ENCODE results near the gene RAB19.
A peak's percentile ranks its signal among the peaks of the same experiment; 100 is the strongest.

RAB19 gene

DNA sequence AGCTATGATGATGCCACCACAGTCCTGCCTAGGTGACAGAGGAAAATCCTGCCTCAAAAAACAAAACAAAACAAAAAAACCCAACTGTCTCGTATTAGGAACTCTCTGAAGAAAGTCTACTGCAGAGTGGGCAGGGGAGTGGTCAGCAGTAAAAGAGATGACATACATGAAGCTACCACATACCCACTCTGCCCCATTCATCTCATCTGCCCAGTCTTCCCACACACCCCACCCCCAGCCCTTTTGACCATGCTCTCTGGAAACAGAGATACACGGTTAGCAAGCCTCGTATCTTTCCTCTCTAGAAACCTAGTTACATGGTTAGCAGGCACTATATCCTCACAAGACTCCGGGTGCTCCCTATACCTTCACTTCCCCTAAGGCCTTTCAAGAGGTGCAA lies 13.8 kb upstream of the RAB19 start:
- Histone ChIP-seq H3K9ac (ENCODE audit: low read length) (no peak overlapping the region), H3K18ac (ENCODE audit: low read depth in 1 of 2, low read length in 2 of 2) (no peak overlapping the region), H3K79me1 (replicated peaks; ENCODE audit: low read length, poor library complexity, severe bottlenecking) (peaks cover 26% of the 10 kb centered on the region), H3K27me3 (ENCODE audit: control insufficient read depth in 1 of 2, insufficient read depth in 1 of 2, low read length in 2 of 2) (no peaks in the 10 kb centered on the region), H4K91ac (ENCODE audit: low read length) (no peak overlapping the region), H3K4ac (ENCODE audit: low read depth in 1 of 2, low read length in 2 of 2) (no peak overlapping the region), H3K14ac (ENCODE audit: low read length in 2 of 2) (no peak overlapping the region), H2BK12ac (ENCODE audit: low read length in 2 of 2) (no peak overlapping the region), H3K4me1 (ENCODE audit: control insufficient read depth, insufficient read depth, low read depth, low read length) (peaks cover 15% of the 10 kb centered on the region), H3K9me3 (ENCODE audit: control insufficient read depth, low read length) (no peaks in the 10 kb centered on the region), H4K8ac (ENCODE audit: low read length) (no peak overlapping the region), H2BK5ac (ENCODE audit: low read depth, low read length, poor library complexity, severe bottlenecking) (no peak overlapping the region), H2AFZ (ENCODE audit: low read depth, low read length) (no peak overlapping the region), H3K23ac (ENCODE audit: low read length in 2 of 2) (no peak overlapping the region), H3K4me2 (ENCODE audit: low read length, poor library complexity, severe bottlenecking) (no peak overlapping the region), H2BK15ac (ENCODE audit: low read depth, poor library complexity, severe bottlenecking) (no peak overlapping the region), H3K27ac (ENCODE audit: low read length, poor library complexity, severe bottlenecking) (no peak overlapping the region), H3K36me3 (ENCODE audit: control insufficient read depth in 1 of 2, insufficient read depth in 2 of 2, low read depth in 1 of 2, low read length in 2 of 2) (peaks cover 4 to 12% of the 10 kb centered on the region in 2 experiments), H2AK5ac (ENCODE audit: low read length, severe bottlenecking) (no peak overlapping the region), H2BK120ac (ENCODE audit: low read depth, low read length) (no peak overlapping the region), H3K4me3 (ENCODE audit: insufficient read depth in 1 of 2, low read depth in 1 of 2, low read length in 2 of 2) (no peak overlapping the region)
- no peak for DNase-seq
- WGBS = 91% methylated on average over 4 of the region's 4 CpGs

GRCh38 chr7:140390466-140391190 lies 13.2 kb upstream of the RAB19 start:
- peak overlapping the region; percentile 40 for H3K4me2 ChIP-seq (ENCODE audit: low read length, poor library complexity, severe bottlenecking)
- no peak overlapping the region for H2AK5ac ChIP-seq (ENCODE audit: low read length, severe bottlenecking)
- H2BK120ac ChIP-seq (ENCODE audit: low read depth, low read length) = no peak overlapping the region
- H2AFZ ChIP-seq (ENCODE audit: low read depth, low read length) = no peak overlapping the region
- H4K8ac ChIP-seq (ENCODE audit: low read length) = no peak overlapping the region
- no peak overlapping the region for H3K14ac ChIP-seq (ENCODE audit: low read length in 2 of 2)
- peaks cover 4 to 12% of the 10 kb centered on the region in 2 experiments for H3K36me3 ChIP-seq (ENCODE audit: control insufficient read depth in 1 of 2, insufficient read depth in 2 of 2, low read depth in 1 of 2, low read length in 2 of 2)
- peak overlapping the region in 1 of 2 experiments; percentile 14 for H3K23ac ChIP-seq (ENCODE audit: low read length in 2 of 2)
- DNase-seq = peak; percentile 47
- no peaks in the 10 kb centered on the region for H3K27me3 ChIP-seq (ENCODE audit: control insufficient read depth in 1 of 2, insufficient read depth in 1 of 2, low read length in 2 of 2)
- H3K27ac ChIP-seq (ENCODE audit: low read length, poor library complexity, severe bottlenecking) = peak overlapping the region; percentile 20
- H3K18ac ChIP-seq (ENCODE audit: low read depth in 1 of 2, low read length in 2 of 2) = no peak overlapping the region
- H2BK15ac ChIP-seq (ENCODE audit: low read depth, poor library complexity, severe bottlenecking) = no peak overlapping the region
- peaks cover 15% of the 10 kb centered on the region for H3K4me1 ChIP-seq (ENCODE audit: control insufficient read depth, insufficient read depth, low read depth, low read length)
- no peak overlapping the region for H2BK12ac ChIP-seq (ENCODE audit: low read length in 2 of 2)
- H3K79me1 ChIP-seq (replicated peaks; ENCODE audit: low read length, poor library complexity, severe bottlenecking) = peaks cover 26% of the 10 kb centered on the region
- 97% methylated on average over 8 of the region's 8 CpGs for WGBS
- H3K4ac ChIP-seq (ENCODE audit: low read depth in 1 of 2, low read length in 2 of 2) = no peak overlapping the region
- no peaks in the 10 kb centered on the region for H3K9me3 ChIP-seq (ENCODE audit: control insufficient read depth, low read length)
- H3K9ac ChIP-seq (ENCODE audit: low read length) = peak overlapping the region; percentile 9
- H3K4me3 ChIP-seq (ENCODE audit: insufficient read depth in 1 of 2, low read depth in 1 of 2, low read length in 2 of 2) = no peak overlapping the region
- no peak overlapping the region for H2BK5ac ChIP-seq (ENCODE audit: low read depth, low read length, poor library complexity, severe bottlenecking)
- H4K91ac ChIP-seq (ENCODE audit: low read length) = no peak overlapping the region

DNA sequence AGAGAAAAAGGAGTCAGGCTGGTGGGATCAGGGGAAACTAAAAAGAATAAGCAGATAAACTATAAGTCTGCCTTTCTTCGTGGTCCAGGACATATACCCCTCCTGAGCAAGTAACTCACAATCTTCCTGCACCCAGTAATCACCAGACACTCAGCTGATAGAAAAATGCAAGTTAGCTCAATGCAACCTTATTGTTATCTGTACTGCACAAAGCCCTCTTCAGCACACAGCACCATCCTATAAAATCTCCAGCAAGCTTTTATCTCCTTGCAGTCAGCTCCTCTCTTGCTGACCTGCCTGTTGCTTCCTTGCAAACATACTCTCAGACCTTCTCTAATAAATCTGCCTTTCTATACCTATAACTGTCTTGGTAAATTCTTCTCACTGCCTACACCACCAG lies 12.2 kb upstream of the RAB19 start:
- Histone ChIP-seq H3K27me3 (ENCODE audit: control insufficient read depth in 1 of 2, insufficient read depth in 1 of 2, low read length in 2 of 2) (no peaks in the 10 kb centered on the region), H2BK5ac (ENCODE audit: low read depth, low read length, poor library complexity, severe bottlenecking) (no peak overlapping the region), H3K23ac (ENCODE audit: low read length in 2 of 2) (no peak overlapping the region), H2AFZ (ENCODE audit: low read depth, low read length) (no peak overlapping the region), H3K18ac (ENCODE audit: low read depth in 1 of 2, low read length in 2 of 2) (no peak overlapping the region), H3K4ac (ENCODE audit: low read depth in 1 of 2, low read length in 2 of 2) (no peak overlapping the region), H2AK5ac (ENCODE audit: low read length, severe bottlenecking) (no peak overlapping the region), H4K8ac (ENCODE audit: low read length) (no peak overlapping the region), H3K14ac (ENCODE audit: low read length in 2 of 2) (no peak overlapping the region), H2BK12ac (ENCODE audit: low read length in 2 of 2) (no peak overlapping the region), H3K9ac (ENCODE audit: low read length) (no peak overlapping the region), H4K91ac (ENCODE audit: low read length) (no peak overlapping the region), H3K27ac (ENCODE audit: low read length, poor library complexity, severe bottlenecking) (no peak overlapping the region), H3K4me3 (ENCODE audit: insufficient read depth in 1 of 2, low read depth in 1 of 2, low read length in 2 of 2) (no peak overlapping the region), H3K36me3 (ENCODE audit: control insufficient read depth in 1 of 2, insufficient read depth in 2 of 2, low read depth in 1 of 2, low read length in 2 of 2) (peaks cover under 1 to 7% of the 10 kb centered on the region in 2 experiments), H3K4me1 (ENCODE audit: control insufficient read depth, insufficient read depth, low read depth, low read length) (peaks cover 17% of the 10 kb centered on the region), H2BK15ac (ENCODE audit: low read depth, poor library complexity, severe bottlenecking) (no peak overlapping the region), H2BK120ac (ENCODE audit: low read depth, low read length) (no peak overlapping the region), H3K79me1 (replicated peaks; ENCODE audit: low read length, poor library complexity, severe bottlenecking) (peaks cover 22% of the 10 kb centered on the region), H3K4me2 (ENCODE audit: low read length, poor library complexity, severe bottlenecking) (no peak overlapping the region), H3K9me3 (ENCODE audit: control insufficient read depth, low read length) (no peaks in the 10 kb centered on the region)
- no peak for DNase-seq
- WGBS = 100% methylated on average over 1 of the region's 1 CpG

DNA sequence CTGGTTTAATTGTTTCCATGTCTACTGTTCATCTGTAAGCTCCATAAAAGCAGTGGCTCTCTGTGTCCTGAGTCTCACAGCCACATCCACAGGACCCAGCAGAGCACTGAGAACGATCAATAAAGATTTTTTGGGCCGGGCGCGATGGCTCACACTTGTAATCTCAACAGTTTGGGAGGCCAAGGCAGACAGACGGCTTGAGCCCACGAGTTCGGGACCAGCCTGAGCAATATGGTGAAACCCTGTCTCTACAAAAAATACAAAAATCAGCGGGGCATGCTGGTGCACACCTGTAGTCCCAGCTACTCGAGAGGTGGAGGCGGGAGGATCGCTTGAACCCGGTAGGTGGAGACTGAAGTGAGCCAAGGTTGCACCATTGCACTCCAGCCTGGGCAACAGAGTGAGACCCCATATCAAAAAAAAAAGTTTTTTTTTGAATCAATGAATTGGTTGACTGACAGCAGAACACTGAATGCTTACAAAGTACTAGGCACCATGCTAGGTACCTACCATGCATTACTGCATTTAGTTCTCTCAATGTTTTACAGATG lies 10.0 kb upstream of the RAB19 start:
- H2BK120ac ChIP-seq (ENCODE audit: low read depth, low read length) = no peak overlapping the region
- H2BK12ac ChIP-seq (ENCODE audit: low read length in 2 of 2) = no peak overlapping the region
- H3K36me3 ChIP-seq (ENCODE audit: control insufficient read depth in 1 of 2, insufficient read depth in 2 of 2, low read depth in 1 of 2, low read length in 2 of 2) = peaks cover 0 to 5% of the 10 kb centered on the region in 2 experiments
- H3K4ac ChIP-seq (ENCODE audit: low read depth in 1 of 2, low read length in 2 of 2) = no peak overlapping the region
- H4K91ac ChIP-seq (ENCODE audit: low read length) = no peak overlapping the region
- H4K8ac ChIP-seq (ENCODE audit: low read length) = no peak overlapping the region
- H3K27ac ChIP-seq (ENCODE audit: low read length, poor library complexity, severe bottlenecking) = no peak overlapping the region
- 97% methylated on average over 12 of the region's 12 CpGs for WGBS
- peaks cover 24% of the 10 kb centered on the region for H3K4me1 ChIP-seq (ENCODE audit: control insufficient read depth, insufficient read depth, low read depth, low read length)
- no peak overlapping the region for H3K4me2 ChIP-seq (ENCODE audit: low read length, poor library complexity, severe bottlenecking)
- H3K27me3 ChIP-seq (ENCODE audit: control insufficient read depth in 1 of 2, insufficient read depth in 1 of 2, low read length in 2 of 2) = no peaks in the 10 kb centered on the region
- no peak overlapping the region for H3K4me3 ChIP-seq (ENCODE audit: insufficient read depth in 1 of 2, low read depth in 1 of 2, low read length in 2 of 2)
- H2AK5ac ChIP-seq (ENCODE audit: low read length, severe bottlenecking) = no peak overlapping the region
- H3K79me1 ChIP-seq (replicated peaks; ENCODE audit: low read length, poor library complexity, severe bottlenecking) = peaks cover 18% of the 10 kb centered on the region
- no peak overlapping the region for H2BK15ac ChIP-seq (ENCODE audit: low read depth, poor library complexity, severe bottlenecking)
- H3K9ac ChIP-seq (ENCODE audit: low read length) = no peak overlapping the region
- no peak overlapping the region for H3K23ac ChIP-seq (ENCODE audit: low read length in 2 of 2)
- H3K14ac ChIP-seq (ENCODE audit: low read length in 2 of 2) = no peak overlapping the region
- H2AFZ ChIP-seq (ENCODE audit: low read depth, low read length) = no peak overlapping the region
- H3K18ac ChIP-seq (ENCODE audit: low read depth in 1 of 2, low read length in 2 of 2) = no peak overlapping the region
- no peak overlapping the region for H2BK5ac ChIP-seq (ENCODE audit: low read depth, low read length, poor library complexity, severe bottlenecking)
- DNase-seq = no peak
- no peaks in the 10 kb centered on the region for H3K9me3 ChIP-seq (ENCODE audit: control insufficient read depth, low read length)

Data from mesenchymal stem cell (in vitro differentiated cells and primary cell).